Heart left ventricle (tissue), 16 donors: ENCODE data around the gene CYP11A1. TPM values are rescaled to one million over a fixed set of nuclear protein-coding genes. Genes with fewer than 3 reads are reported as not detected.

Experiments
- ATAC-seq, 4 donors: fragments of 200-7000 bp; cut with Tn5 transposase; one replicate each; pipeline ENCODE4 v1.9.1; 2020 to 2022; ENCODE audit warnings: moderate library complexity in 4 of 4, mild to moderate bottlenecking in 3 of 4, moderate number of reproducible peaks in 1 of 4
- DNase-seq, 5 donors: peaks; one replicate each; pipeline ENCODE4 v3.0.0-alpha.2; 2020
- H3K27ac ChIP-seq, 12 donors: fragments of 200-600 bp; sonication (generic) in 4 of 12; one replicate each; pipeline versions ENCODE4 v1.5.0 to v1.8.0; 2016 to 2022; ENCODE audit warnings: mild to moderate bottlenecking in 2 of 12
- H3K27me3 ChIP-seq, 9 donors: fragments of 200-600 bp; sonication (generic) in 2 of 9; one replicate each; pipeline versions ENCODE4 v1.5.1 to v1.8.0; 2016 to 2022; ENCODE audit warnings: mild to moderate bottlenecking in 3 of 9
- H3K36me3 ChIP-seq, 9 donors: fragments of 200-600 bp; sonication (generic) in 2 of 9; one replicate each; pipeline versions ENCODE4 v1.5.0 to v1.8.0; 2018 to 2022; ENCODE audit warnings: mild to moderate bottlenecking in 2 of 9
- H3K4me1 ChIP-seq, 12 donors: fragments of 200-600 bp; sonication (generic) in 4 of 12; one replicate each; pipeline versions ENCODE4 v1.5.0 to v1.8.0; 2016 to 2022; ENCODE audit warnings: mild to moderate bottlenecking in 3 of 12
- H3K4me3 ChIP-seq, 12 donors: fragments of 200-600 bp; sonication (generic) in 4 of 12; one replicate each; pipeline versions ENCODE4 v1.5.0 to v1.8.0; 2017 to 2022; ENCODE audit warnings: mild to moderate bottlenecking in 9 of 12, moderate library complexity in 4 of 12
- H3K9me3 ChIP-seq, 12 donors: fragments of 200-600 bp; sonication (generic) in 4 of 12; one replicate each; pipeline versions ENCODE4 v1.5.0 to v1.8.0; 2016 to 2022; ENCODE audit warnings: mild to moderate bottlenecking in 1 of 12
- POLR2A ChIP-seq, 2 donors: fragments of 450-650 bp; IDR thresholded peaks; one replicate each; pipeline ENCODE4 v1.6.1; 2017; ENCODE audit warnings: antibody characterized with exemption in 2 of 2, mild to moderate bottlenecking in 2 of 2, moderate library complexity in 2 of 2
- WGBS, 4 donors: extraction: QIAGEN DNeasy Blood & Tissue Kit in 2 of 4; methylation state at CpG; one replicate each; pipeline versions ENCODE4 v1.1.5 to v1.1.7; 2013 to 2018; 5-methylcytosine and 5-hydroxymethylcytosine counted together
- intact Hi-C, 10 donors: fragments of 100-400 bp; cut with DNase I; formaldehyde crosslinking; loops; one replicate each; pipeline versions ENCODE4 v1.11.1 to v1.14.2; 2022
- polyA plus RNA-seq, 2 donors: library from polyadenylated mRNA; stranded (reverse); fragments of 200-250 nt; gene quantifications; one replicate each; pipeline ENCODE4 v1.2.3, GENCODE V29; 2013
- total RNA-seq, 9 donors: library from RNA; depleted of rRNA in 2 of 9; stranded (reverse); fragments of >200 nt in 2 of 9; fragmentation: NEBNext Ultra II Directional in 3 of 9; extraction: Animal tissue kit (Norgen Biotek cat#: 25700) in 3 of 9; gene quantifications; one replicate each; pipeline versions ENCODE4 v1.1.0 to v1.2.4, GENCODE V29; 2016 to 2023
- TF ChIP-seq, protein P1 (sequence below), 12 donors: fragments of 200-600 bp; sonication (generic) in 4 of 12; IDR thresholded peaks; one replicate each; pipeline versions ENCODE4 v1.5.0 to v1.8.0; 2018 to 2022; ENCODE audit warnings: antibody characterized with exemption in 12 of 12, mild to moderate bottlenecking in 5 of 12
- donor health status: ischemic (EF 13 %, LVEDD 7.1; RV severe dilation, severe dysfunction).
- donor health status: healthy with polysubstance abuse.
- donor health status: DM: no; HTN: yes; CAD: no.
- donor health status: DM: no; HTN: no; CAD: no.
- donor health status: ischemic (EF 25% LVEDD 6.9; RV normal size, moderate dysfunction).
- donor health status: ischemic (EF 25% LVEDD 5.7; RV mildly dilated, moderate dysfunction).
- donor health status: healthy.
- donor health status: DM: yes; HTN: yes; CAD: no.
- donor health status: ischemic (EF 35%, LVEDD 5.7; RV mildly dilated, moderate dysfunction).
- donor health status: nonischemic (EF 11% LVEDD 7.7; RV severe dilation, severe dysfunction).
- donor health status: DM: yes; HTN: yes; CAD: no.
- donor health status: PGD.
- donor health status: ischemic (EF 29% LVEDD 5.4; RV normal size, mild dysfunction).
- donor health status: nonischemic (EF 23%, LVEDD 6.1; RV moderate dilation, normal function).

CYP11A1 gene
- total and polyA plus RNA-seq, 11 donors: 0.07 to 3.4 (median 0.87) TPM

DNA sequence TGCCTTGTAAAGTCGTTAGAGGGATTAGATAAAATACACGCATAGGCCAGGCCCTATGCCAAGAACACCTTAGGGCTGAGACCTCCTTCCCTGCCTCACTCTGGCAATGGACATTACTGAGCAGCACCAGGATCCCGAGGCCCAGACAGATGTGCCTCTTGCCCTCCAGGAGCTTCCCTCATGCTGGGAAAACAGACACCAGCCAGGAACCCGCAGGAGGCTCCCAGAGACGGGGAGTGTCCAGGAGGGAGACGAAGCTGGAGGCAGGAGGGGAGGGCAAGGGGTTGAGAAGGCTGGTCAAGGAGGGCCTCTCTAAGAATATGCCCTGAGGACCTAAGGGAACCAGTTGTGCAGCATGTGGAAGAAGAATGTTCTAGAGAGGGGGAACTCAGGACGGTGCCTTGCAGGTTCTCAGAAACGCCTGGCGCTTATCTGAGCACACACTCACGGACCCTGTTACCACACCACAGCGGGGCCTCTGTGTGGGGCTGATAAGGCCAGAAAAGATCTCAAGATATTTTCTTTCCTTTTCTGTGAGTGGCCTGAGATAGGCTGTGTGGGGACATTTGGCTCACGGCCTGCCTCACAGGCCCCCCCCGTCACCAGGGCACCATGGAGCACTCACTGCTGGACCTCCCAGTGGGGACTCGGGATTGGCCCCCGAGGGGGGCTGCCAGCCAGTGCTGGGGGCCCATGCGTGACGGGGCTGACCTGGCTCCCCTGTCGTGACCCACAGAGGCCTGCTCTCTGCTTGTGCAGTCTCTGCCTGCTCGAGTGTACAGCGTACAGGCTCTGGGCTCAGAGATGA, 22.0 kb upstream of the CYP11A1 start:
- 69 to 79% (median 76%) methylated on average over 12 to 20 of the region's 20 CpGs for WGBS, 4 donors
- ATAC-seq: no peak

DNA sequence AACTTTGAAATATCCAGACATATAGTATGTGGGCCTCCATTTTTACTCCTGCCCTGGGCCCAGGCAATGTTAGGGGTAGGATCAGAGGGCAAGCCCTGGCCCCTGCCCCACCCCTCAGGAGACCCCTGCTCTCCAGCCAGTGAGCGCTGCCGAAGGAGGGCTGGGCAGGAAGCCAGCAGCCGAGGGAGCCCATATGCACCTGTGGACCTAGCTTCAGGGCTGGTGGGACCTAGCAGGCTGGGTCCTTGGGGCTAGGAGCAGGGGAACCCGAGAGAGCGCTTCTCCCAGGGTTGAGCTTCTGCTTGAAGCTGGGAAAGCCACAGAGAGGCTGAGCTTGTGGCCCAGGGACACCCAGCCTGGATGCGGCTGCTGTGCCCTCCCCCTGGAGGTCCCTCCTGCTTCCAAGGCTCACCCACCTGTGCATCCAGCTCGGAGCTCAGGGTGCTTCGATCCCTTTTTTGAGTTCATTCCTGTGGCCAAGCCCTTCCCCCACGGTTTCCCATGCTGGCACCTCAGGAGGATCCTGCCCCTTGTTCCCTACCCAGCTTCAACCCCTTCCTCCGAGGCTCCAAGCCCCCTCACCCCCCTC, 21.0 kb upstream of the CYP11A1 start:
- no peak overlapping the region for H3K4me3 ChIP-seq
- TF ChIP-seq POLR2A (IDR thresholded peaks at IDR 0.05): no peak
- TF ChIP-seq, protein P1, sequence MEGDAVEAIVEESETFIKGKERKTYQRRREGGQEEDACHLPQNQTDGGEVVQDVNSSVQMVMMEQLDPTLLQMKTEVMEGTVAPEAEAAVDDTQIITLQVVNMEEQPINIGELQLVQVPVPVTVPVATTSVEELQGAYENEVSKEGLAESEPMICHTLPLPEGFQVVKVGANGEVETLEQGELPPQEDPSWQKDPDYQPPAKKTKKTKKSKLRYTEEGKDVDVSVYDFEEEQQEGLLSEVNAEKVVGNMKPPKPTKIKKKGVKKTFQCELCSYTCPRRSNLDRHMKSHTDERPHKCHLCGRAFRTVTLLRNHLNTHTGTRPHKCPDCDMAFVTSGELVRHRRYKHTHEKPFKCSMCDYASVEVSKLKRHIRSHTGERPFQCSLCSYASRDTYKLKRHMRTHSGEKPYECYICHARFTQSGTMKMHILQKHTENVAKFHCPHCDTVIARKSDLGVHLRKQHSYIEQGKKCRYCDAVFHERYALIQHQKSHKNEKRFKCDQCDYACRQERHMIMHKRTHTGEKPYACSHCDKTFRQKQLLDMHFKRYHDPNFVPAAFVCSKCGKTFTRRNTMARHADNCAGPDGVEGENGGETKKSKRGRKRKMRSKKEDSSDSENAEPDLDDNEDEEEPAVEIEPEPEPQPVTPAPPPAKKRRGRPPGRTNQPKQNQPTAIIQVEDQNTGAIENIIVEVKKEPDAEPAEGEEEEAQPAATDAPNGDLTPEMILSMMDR (IDR thresholded peaks at IDR 0.05): no peak
- no peaks in the 10 kb centered on the region for H3K27me3 ChIP-seq
- peaks cover 0 to 39% (median 24%) of the 10 kb centered on the region in 12 donors for H3K4me1 ChIP-seq
- DNase-seq (peak in 1 of 5 donors; percentile 31), ATAC-seq (no peak)
- intact Hi-C loops: loop anchor here in 1 of 10 donors (5.0 kb wide), 1 partner anchor 34 kb away; no protein-coding TSS in a partner anchor
- H3K27ac ChIP-seq: no peak overlapping the region
- 89 to 97% (median 92%) methylated on average over 7 to 10 of the region's 10 CpGs for WGBS, 4 donors
- no peaks in the 10 kb centered on the region for H3K9me3 ChIP-seq
- no peaks in the 10 kb centered on the region for H3K36me3 ChIP-seq

More for the DNA sequence above, 22.0 kb upstream of the CYP11A1 start:
- H3K36me3 ChIP-seq: no peaks in the 10 kb centered on the region
- intact Hi-C loops: loop anchor here in 1 of 10 donors (5.0 kb wide), 1 partner anchor 33 kb away; no protein-coding TSS in a partner anchor
- H3K9me3 ChIP-seq: no peaks in the 10 kb centered on the region
- DNase-seq: peak in 1 of 5 donors; percentile 51
- peaks cover 0 to 29% (median 22%) of the 10 kb centered on the region in 12 donors for H3K4me1 ChIP-seq
- TF ChIP-seq, protein P1 (IDR thresholded peaks at IDR 0.05): no peak
- H3K27ac ChIP-seq: no peak overlapping the region
- no peak overlapping the region for H3K4me3 ChIP-seq
- H3K27me3 ChIP-seq: no peaks in the 10 kb centered on the region

DNA sequence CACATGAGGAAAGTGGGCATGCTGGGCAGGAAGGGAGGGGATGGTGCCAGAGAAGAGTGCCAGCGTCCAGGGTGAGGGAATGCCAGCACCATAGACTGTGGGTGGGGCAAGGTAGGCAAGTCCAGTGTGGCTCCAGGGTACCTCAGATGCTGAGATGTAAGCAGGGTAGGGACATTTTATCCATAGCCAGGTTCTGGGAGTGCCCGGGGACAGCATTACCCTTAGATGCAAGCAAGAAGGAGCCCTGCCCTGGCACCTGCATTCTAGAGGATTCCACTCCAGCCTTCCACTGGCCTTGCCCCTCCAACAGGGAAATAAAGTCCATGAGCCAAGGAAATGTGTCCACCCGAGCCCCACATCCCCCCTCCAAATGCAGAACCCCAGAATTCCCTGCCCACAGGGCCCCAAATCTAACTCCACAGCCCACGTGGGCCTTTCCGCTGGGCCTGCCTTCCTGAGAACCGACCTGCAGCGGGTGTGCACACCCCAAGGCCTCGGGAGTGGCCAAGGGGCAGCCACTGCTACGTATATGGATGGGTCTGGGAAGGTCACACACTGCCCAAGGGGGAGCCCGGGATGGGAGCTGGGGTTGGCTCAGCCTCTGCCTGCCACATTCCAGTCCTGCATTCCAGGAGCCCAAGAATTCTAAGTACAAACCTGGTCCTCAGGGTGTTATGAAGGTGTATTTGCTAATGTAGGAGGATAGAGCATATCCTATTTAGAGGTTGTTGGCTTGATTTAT, 20.3 kb upstream of the CYP11A1 start:
- Histone ChIP-seq H3K36me3 (no peaks in the 10 kb centered on the region), H3K4me1 (peaks cover 0 to 46% (median 24%) of the 10 kb centered on the region in 12 donors), H3K27me3 (no peaks in the 10 kb centered on the region), H3K9me3 (no peaks in the 10 kb centered on the region), H3K27ac (no peak overlapping the region), H3K4me3 (no peak overlapping the region)
- no peak for ATAC-seq
- TF ChIP-seq, protein P1 (IDR thresholded peaks at IDR 0.05): no peak
- TF ChIP-seq POLR2A (IDR thresholded peaks at IDR 0.05): no peak
- intact Hi-C loops: loop anchor here in 1 of 10 donors (5.0 kb wide), 1 partner anchor 35 kb away; no protein-coding TSS in a partner anchor
- DNase-seq: peak in 1 of 5 donors; percentile 34
- WGBS, 4 donors: 75 to 88% (median 80%) methylated on average over 9 to 10 of the region's 10 CpGs
